ENCODE measurements around the gene PPP2R5C.
A peak's percentile ranks its signal among the peaks of the same experiment; 100 is the strongest.

PPP2R5C gene

DNA sequence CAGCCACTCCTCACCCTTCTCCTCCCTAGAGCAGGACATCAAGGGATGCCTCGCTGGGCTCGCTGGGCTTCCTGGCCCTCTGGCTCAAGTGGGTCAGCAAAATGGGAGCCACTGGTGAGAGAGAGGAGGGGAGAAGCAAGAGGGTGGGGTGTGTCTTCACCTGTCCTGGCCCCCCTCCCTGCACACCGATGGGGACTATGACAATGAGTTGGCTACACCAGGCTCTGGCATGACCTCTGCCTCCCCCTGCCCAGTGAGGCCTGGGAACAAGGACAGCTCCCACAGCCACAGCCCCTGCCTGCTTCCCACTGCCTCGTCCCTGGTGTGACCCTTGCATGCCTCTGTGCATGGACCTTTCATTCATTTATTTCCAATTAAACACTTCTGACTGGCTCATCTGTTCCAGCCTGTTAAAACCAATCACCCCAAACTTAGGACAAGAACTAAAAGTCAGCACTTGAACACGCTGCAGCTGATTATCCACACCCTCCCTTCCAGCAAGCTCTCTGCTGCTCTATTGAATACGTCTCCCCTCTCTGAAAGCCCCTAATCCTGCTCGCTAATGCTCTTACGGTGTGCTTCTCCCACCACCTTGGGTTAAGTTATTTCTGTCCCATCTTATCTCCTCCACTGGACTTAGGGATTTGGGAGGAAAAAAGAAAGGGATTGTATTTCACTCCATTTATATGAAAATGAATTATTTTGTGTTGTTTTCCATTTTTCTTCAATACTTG lies 5.8 kb upstream of the PPP2R5C start:
- no peak for DNase-seq

DNA sequence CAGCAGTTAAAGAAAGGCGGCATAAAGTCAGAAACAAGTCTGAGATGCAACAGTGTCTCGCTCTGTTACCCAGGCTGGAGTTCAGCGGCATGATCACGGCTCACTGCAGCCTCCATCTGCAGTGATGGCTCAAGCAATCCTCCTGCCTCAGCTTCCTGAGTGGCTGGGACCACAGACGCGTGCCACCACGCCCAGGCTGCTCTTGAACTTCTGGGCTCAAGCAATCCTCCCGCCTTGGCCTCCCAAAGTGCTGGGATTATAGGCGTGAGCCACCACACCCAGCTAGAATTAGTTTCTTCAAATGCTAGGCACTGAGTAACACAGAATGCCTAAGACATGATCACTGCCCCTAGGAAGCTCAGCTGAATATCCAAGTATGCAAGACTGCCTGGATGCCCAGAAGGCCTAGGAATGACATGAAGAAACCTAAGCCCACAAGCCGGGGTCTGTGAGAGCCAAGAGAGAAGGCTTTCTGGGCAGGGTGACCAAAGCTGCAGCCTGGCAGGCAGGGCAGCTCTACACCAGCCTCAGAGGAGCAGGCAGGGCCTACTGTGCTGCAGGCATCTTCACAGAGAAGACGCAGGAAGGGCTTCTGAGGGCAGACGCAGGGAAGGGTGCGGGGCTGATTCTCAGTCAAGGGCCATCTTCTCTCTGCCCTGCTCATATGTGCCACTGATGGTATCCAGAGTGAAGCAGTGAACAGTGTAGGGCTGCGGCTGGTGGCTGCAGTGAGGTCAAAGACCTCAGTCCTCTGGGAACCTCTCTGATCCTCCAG lies 4.3 kb upstream of the PPP2R5C start:
- DNase-seq = no peak

DNA sequence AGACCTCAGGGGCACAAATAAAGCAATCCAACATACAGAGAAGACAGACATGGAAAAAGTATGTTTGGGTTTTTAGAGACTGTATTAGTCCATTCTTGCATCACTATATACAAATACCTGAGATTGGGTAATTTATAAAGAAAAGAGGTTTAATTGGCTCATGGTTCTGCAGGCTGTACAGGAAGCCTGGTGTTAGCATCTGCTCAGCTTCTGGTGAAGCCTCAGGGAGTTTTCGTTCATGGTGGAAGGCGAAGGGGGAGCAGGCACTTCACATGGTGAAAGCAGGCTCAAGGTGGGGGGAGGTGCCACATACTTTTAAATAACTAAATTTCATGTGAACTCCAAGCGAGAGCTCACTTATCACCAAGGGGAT lies 3.7 kb upstream of the PPP2R5C start:
- DNase-seq = no peak

DNA sequence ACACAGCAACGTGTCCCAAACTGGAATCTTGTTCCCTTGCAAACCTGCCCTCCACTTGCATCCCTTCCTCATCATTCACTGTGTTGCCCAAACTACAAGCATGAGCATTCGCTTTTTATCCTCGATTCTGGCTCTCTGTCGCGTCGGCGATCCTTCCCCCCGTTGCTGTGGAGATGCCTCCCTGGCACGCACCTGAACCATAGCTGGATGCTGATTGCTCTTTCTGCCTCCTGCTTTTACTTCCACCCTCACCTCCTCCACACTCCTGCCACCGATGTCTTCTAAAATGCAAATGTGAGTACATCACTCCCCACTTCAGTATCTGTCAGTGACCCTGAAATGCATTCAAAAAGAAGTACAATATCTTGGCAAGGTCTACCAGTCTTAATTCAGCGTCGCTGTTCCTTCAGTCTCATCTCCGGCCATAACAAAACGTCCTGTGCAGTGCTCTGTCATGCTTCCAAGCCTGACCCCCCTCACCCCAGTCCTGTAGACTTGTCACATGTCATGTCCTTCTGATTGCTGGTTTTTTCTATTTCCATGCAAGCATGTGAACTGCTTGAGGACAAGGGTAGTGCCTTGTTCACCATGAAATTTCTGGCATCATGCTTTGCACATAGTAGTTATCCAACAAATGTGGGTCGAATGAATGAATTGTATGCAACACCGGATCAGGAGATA lies 2.5 kb upstream of the PPP2R5C start:
- DNase-seq = no peak

DNA sequence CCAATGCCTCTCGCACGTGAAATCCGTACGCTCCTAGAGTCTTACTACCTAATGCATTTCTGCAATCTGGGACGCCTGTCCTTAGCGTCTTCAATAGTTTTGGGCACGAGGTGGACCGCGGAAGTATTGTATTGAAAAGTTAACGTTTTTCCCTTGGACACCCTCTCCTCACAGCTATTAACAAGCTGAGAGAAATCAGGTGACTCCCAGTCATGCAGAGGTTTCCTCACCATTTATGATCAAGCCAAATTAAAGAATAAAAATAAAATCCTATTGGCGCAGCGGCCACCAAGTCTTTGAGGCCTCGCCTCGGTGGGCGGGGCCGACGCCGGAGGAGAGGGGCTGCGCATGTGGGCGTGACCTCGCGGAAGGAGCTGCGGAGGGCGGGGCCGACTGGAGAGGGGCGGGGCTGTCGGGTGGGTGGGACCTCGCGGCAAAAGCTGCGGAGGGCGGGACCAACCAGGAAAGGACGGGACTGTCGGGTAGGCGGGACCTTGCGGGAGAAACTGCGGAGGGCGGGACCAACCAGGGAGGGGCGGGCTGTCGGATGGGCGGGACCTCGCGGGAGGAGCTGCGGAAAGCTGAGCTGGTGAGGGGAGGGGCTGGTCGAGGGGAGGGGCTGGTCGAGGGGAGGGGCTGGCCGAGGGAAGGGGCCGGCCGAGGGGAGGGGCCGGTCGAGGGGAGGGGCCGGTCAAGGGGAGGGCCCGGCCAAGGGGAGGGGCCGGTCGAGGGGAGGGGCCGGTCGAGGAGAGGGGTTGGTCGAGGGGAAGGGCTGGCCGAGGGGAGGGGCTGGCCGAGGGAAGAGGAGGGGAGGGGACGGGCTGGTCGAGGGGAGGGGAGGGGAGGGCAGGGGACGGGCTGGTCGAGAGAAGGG lies 1.1 kb upstream of the PPP2R5C start:
- DNase-seq = peak; percentile 96 to 99 (median 98)

DNA sequence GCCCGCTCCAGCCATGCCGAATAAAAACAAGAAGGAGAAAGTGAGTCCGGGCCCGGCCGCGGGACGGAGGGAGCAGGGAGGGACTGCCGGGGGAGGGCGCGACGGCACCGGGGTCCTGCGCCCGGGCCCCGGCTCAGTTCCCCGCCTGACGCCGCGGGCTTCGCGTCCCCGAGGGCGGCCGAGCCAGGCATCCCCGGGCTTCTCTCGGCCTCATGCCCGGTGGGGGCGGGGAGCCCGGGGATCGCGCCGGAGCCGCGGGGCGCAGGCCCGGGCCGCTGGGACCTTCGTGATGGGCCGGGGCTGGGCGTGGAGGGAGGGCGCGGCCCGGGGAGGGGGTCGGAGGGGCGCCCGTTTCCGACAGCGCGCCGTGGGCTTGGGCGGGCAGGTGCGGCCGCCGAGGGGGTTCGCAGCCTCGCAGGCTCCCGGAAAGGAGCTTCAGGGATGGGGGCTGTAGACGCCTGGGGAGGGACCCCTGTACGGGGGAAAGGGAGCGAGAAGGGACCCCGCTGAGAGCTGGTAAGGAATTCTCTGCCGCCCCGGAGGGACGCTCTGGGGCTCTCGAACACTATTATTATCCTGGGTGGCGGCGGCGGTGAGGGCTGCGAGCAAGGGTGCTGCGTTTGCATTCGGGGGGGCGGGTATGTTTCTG lies 496 bp downstream of the PPP2R5C start:
- peak; percentile 8 to 32 (median 20) for DNase-seq

DNA sequence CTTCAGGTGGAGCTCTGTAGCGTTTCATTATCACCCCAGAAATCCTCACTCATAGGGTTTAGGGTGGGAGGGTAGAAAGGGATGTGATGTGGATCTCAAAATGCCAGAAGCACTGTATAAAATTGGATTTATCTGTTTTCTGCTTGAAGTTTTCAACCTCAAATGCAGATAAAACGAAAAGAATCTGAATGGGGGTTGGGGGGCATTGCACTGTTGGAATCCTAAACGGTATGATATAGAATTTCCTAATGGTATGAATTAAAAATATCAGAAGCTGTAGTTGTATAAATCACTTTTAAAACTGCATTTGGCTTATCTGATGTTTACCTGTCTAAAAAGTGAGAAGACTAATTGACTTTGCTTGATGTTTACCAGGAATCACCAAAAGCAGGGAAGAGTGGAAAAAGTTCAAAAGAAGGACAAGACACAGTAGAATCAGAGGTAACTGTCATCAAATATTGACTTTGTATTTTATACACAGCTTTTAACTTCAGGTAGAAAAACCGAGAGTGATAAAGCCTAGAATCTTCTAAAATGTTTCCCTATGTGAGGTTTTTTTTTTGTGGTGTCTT lies 1.1 kb downstream of the PPP2R5C start:
- no peak for DNase-seq

DNA sequence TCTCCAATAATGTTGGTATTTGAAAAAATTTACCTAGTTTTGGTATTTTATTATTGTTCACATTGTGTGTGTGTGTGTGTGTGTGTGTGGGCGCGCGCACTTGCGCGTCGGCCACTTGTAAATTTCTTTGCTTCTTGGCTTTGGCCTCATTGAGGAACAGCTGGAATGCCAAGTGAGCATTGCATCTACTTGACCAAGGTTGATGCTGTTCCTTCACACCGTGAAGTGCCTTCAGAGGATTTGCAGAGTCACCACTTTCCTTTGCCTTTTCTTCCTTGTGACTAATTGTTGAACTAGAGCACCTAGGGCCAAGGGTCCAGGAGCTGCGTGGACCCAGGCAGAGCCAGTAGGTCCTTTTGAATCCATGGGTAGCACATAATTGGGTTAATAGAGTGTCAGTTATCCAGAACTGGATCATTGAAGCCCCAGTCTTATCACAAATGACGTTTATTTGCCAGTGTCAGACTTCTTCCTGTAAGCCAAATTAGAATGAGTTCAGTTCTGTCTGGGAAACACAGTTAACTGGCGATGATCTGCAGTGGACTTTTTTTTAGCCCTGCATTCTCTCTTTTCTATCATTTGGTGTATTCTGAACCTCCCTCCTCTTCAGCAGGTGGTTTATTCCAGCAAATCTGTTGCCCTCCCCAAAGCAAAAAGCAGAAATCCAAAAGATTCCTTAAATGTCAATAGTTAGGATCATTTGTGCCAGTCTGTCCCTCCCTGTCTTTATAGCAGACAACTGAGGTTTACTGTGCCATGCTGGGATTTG lies 2.6 kb downstream of the PPP2R5C start:
- DNase-seq = no peak

DNA sequence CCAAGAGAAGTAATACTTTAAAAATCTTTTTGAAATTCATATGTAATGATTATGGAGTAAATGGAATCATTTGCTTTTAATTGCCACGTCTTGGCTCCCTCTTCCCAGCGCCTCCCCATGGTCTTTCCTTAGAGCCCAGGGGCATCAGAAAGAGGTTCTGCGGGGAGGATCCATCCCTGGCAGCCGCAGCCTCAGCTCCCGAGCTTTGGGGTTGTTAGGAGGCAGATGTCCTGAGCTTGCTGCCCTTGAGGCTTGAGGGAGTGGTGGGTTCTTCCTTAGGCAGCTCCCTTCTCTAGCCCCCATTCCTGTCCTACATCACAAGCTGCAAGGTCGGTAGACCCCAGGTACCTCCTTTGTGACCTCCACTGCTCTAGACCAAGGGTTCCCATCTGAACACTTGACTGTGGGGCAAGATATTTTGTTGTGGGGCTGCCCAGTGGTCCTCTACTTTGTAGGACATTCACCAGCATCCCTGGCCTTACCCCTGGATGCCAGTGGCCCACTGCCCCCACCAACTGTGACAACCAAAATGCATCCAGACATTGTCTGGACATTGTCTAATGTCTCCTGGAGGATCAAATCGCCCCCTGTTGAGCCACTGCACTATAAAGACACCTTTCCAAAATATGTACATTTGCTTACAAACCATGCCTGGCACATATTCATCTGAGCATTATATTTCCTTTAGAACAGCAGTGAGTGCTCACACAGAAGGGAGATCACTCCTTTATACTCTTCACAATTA lies 6.3 kb downstream of the PPP2R5C start:
- DNase-seq = no peak

DNA sequence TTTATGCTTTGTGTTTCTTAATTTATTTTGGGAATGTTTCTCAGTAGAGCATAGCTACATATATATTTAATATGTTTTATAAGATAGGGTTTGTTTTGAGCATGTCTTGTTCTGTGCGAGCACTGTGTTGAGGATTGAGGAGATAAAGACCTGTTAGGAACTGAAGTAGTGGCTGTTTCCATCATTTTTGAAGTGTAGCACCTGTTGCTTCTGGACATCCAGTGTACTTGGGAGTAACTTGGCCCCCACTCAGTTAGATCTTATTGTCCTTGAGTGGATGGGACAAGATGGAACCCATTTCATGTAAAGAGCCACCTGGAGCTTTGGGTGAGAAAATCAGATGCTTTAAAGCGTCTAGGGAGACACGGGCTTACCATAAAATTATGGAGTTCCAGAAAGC lies 8.7 kb downstream of the PPP2R5C start:
- no peak for DNase-seq

DNA sequence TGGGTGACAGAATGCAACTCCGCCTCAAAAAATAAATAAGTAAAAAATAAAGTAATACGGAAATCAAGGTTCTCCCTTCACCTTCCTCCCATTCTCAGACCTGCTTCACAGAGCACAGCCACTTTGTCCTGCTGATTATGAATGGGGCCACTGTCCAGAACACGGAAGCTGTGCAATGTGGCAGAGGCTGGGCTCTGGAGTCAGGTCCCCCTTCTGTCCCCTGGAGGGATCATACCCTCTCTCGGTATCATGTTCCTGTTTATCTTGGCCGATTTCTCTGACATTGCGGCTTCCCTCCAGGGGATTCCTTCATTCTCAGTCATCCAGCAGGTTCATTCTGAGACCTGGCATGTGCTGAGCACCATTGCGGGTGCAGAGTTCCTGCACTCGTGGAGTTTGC lies 11.3 kb downstream of the PPP2R5C start:
- DNase-seq = no peak

DNA sequence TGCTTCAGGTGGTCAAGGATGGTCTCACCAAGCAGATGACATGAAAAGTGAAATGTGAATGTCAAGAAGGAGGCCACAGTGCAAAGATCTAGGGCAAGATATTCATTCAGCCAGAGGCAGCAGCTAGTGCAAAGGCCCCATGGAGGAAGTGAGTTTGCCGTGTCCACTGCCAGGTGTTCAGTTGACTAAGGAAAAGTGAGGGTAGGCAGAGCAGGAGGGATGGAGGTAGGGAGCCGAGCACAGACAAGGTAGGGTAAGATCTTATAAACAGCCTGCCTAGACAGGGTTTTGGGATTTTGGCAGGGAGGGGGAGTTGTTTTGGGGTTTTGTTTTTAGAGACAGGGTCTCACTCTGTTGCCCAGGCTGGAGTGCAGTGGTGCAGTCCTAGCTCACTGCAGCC lies 11.9 kb downstream of the PPP2R5C start:
- DNase-seq = no peak

DNA sequence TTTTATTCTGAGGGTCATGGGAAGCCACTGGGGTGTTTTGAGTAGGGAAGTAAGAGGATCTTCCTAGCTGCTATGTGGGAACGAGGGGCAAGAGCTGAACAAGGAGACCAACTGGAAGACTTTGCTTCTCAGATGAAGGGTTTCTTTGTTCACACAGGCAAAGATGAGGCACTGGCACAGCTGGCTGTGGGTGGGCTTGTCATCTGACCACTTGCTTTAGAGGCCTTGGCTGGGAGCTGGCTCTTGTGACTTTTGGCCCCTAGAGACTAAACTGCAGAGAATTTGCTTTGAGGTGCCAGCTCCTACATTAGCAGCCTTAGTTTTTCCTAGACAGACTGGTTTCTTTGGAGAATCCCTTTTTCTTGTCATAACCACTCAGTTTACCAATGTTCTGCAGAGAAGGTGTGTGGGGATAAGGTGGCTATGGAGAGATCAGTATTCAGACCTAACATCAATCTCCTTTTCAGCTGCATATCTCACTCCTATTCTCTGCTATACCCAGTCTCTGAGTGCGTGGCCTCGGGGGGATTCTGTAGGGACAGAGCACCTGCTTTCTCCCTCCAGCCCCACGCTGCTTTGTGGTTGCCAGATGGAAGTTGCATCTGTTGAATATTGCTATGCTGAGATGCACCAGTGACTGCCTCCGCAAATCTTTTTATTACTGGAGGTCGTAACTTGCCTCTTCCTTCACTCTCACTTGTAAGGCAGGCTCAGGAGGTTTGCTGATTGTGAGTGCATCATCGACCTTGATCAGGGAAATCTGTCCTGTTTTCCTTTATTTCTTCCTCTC lies 12.7 kb downstream of the PPP2R5C start:
- DNase-seq = no peak

DNA sequence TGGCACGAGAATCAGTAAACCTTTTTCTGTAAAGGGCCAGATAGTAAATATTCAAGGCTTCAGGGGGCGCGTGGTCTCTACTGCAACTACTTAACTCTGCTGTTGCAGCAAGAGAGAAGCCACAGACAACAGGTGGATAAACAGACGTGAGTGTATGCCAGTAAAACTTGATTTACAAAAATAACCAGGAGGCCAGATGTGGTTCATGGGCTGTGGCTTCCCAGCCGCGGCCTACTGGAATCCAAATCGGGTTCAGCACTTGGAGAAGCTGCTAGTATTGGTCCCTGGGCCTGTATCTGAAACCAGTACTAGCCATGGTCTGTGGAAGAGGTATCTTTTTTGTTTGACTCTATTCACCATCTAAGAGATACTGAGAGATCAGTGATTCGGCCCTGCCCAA lies 13.3 kb downstream of the PPP2R5C start:
- DNase-seq = no peak

DNA sequence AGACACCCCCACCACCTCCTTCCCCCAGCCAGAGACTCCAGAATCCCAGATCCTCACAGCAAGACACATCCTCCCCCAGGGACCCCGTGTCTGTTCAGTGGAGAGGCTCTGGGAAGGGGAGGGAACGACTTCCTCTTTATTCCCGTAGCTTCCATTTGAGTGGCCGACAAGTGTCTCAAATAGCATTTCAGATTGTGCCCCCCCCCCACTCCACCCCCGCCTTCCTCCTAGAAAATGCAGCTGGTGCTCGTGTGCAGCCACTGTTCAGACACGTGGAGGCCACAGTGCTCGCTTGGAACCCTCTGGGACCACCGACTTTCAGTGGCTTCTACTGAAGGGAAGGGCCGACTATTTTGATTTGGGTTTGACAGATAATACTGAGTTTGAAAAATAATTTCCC lies 14.3 kb downstream of the PPP2R5C start:
- DNase-seq = no peak

DNA sequence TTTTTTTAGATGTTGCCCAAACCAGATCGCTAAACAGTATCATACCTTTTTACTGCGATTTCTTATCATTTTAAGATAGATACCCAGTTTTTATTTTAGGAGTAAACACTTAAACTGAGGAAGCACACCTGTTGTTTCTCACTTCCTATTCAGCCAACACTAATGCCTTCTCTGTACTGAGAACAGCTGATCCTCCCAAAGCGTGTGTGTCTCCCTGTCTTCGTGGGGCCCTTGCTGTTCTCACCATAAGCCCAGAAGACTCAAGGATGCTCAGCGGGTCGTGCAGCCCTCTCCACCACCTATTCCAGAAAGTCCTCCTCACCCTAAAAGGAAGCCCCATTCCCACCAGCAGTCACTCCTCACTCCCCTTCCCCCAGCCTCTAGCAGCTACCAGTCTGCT lies 14.8 kb downstream of the PPP2R5C start:
- no peak for DNase-seq

DNA sequence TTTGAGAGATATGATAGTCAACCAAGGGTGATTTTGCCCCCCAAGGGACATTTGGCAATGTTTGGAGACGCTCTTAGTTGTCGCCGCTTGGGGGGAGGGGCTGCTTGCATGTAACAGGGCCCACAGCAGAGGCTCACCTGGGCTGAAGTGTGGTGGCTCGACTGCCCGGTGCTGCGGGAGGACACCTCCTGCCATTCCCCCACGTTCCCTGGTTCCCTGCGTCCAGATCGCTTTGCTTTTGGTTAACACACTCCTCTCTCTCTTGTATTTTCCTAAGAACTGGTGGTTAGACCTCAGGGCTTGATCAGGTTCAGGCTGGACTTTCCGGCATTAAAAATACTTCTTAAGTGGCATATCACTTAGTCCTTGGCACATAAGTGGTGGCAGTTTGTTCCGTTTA lies 18.9 kb downstream of the PPP2R5C start:
- DNase-seq = no peak

DNA sequence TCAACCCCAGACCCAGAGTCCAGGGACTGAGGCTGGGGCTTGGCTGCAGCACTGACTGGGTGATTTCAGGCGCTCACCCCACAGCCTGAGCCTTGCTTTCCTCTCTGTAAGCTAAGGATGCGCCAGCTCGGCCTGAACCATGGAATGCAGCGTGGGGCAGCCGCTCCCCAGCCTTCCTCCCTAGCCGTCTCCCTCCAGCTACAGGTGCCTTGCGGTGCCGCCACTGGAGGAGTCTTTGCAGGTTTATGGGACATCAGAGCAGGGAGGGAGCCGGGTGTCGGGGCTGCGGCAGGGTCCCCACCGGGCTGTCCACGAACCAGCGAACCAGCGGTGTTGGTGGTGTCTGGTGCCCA lies 19.4 kb downstream of the PPP2R5C start:
- no peak for DNase-seq

DNA sequence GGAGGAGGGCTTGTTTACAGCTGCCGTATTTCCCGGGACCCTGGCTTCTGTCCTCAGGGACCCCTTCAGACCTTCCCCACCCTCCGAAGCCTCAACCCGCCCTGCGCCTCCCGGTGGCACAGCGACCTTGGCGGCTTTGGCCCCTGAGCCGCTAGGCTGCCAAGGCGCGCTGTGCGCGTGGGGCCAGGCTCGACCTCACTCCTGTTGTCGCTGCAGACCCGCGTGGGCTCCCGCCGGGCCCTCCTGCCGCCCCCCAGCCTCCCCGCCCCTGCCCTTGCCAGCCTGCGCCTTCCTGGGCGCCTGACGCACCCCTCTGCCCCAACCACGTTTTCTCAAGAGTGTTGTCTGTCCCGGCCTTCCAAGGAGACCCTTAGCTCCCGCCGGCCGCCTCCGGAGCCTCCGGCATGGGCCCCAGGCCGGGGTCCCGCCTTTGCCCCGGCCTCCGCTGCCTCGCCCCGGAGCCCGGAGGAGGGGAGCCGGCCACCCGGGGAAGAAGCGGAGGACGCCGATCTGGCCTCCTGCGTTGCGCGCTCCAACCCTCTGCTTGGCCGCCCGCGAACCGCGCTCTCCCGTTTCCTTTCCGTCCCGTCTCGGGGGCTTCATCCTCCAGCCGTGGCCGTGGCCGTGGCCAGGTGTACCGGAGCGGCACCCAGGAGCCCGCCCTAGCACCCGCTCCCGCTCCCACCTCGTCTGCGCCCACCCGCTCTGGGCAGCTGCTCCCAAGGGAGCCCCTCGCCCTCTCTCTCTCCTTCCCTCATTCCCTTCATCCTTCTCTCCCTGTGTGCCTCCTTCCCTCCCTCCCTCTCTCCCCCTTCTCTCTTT lies 19.9 kb downstream of the PPP2R5C start:
- peak in 2 of 4 experiments; percentile 20 to 30 for DNase-seq
